Measurements from ENCODE around the gene RASGRP4.
A peak's percentile ranks its signal among the peaks of the same experiment; 100 is the strongest.
"Not testable (repeated sequence)": the region's sequence is repeated elsewhere in the genome, so short reads cannot be mapped to it uniquely, and the experiment has no call there.

Gene RASGRP4

DNA sequence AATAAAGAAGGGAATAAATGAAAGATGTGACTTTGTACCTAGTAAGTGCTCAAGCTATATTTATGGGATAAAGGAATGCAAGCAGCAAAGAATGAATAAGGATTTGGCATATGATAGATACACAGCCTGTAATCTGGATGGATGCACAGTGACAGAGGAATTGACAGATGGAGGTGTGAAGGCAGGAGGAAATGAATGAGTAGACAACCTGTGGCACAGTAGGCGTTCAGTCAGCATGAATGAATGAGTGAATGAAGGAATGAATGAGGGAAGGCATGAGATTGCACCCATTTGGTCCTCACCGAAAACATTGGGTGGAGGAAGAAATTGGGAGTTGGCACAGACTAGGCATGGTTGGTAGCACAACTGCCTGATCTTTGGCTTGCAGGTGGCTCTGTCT, 56.4 kb downstream of the RASGRP4 start:
- Histone ChIP-seq H3K27me3 (peaks cover 0 to 37% of the 10 kb centered on the region in 2 donors), H3K4me1 (peaks cover 0 to 4% (median 0%) of the 10 kb centered on the region in 4 donors), H3K4me3 (no peak overlapping the region), H3K36me3 (no peaks in the 10 kb centered on the region), H3K27ac (no peak overlapping the region), H3K9me3 (no peaks in the 10 kb centered on the region)
- intact Hi-C loops (cut with DNase I; ENCODE audit: low total_unique reads): no loop called here
- TF ChIP-seq, protein P1, sequence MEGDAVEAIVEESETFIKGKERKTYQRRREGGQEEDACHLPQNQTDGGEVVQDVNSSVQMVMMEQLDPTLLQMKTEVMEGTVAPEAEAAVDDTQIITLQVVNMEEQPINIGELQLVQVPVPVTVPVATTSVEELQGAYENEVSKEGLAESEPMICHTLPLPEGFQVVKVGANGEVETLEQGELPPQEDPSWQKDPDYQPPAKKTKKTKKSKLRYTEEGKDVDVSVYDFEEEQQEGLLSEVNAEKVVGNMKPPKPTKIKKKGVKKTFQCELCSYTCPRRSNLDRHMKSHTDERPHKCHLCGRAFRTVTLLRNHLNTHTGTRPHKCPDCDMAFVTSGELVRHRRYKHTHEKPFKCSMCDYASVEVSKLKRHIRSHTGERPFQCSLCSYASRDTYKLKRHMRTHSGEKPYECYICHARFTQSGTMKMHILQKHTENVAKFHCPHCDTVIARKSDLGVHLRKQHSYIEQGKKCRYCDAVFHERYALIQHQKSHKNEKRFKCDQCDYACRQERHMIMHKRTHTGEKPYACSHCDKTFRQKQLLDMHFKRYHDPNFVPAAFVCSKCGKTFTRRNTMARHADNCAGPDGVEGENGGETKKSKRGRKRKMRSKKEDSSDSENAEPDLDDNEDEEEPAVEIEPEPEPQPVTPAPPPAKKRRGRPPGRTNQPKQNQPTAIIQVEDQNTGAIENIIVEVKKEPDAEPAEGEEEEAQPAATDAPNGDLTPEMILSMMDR (IDR thresholded peaks at IDR 0.05): no peak
- no peak for DNase-seq

DNA sequence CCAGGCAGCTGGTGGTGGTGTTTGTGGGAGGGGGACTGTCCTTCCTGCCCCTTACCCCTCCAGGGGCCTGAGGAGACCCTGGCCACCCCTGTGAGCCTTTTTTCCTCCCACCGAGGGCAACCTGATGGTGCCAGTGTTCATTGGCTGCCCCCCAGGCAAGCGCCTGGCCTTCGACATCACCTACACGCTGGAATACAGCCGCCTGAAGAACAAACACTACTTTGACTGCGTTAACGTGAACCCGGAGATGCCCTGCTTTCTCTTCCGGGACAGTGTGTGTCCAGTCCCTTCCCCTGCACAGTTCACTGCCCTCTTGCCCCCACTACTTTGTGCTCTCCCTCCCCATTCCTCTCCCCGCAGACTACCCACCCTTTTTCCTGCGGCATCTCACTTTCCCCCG, 59.0 kb downstream of the RASGRP4 start:
- H3K27me3 ChIP-seq: peaks cover 0 to 50% of the 10 kb centered on the region in 2 donors
- H3K27ac ChIP-seq: no peak overlapping the region
- no peak overlapping the region for H3K4me3 ChIP-seq
- TF ChIP-seq, protein P1 (IDR thresholded peaks at IDR 0.05): no peak
- no peaks in the 10 kb centered on the region for H3K36me3 ChIP-seq
- no peak for DNase-seq
- intact Hi-C loops (cut with DNase I; ENCODE audit: low total_unique reads): no loop called here
- H3K9me3 ChIP-seq: no peaks in the 10 kb centered on the region
- peaks cover 0 to 11% (median 8%) of the 10 kb centered on the region in 4 donors for H3K4me1 ChIP-seq

DNA sequence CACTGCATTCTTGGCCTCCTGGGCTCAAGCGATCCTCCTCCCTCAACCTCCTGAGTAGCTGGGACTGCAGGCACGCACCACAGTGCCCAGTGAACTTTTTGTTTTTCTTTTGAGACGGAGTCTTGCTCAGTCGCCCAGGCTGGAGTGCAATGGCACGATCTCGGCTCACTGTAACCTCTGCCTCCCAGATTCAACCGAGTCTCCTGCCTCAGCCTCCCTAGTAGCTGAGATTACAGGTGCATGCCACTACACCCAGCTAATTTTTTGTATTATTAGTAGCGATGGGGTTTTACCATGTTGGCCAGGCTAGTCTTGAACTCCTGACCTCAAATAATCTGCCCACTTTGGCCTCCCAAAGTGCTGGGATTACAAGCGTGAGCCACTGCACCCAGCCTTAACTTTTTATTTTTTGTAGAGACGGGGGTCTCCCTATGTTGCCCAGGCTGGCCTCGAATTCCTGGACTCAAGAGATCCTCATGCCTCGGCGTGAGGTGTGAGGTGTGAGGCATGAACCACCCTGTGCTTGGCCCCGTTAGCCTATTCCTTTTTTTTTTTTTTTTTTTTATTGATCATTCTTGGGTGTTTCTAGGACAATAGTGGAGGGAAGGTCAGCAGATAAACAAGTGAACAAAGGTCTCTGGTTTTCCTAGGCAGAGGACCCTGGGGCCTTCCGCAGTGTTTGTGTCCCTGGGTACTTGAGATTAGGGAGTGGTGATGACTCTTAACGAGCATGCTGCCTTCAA, 62.9 kb downstream of the RASGRP4 start:
- H3K36me3 ChIP-seq; H3K27ac ChIP-seq; H3K4me3 ChIP-seq; DNase-seq; intact Hi-C loops (cut with DNase I; ENCODE audit: low total_unique reads); H3K9me3 ChIP-seq: not testable (repeated sequence)
- Histone ChIP-seq H3K4me1 (peaks cover 0 to 20% (median 17%) of the 10 kb centered on the region in 4 donors), H3K27me3 (peaks cover 0 to 76% of the 10 kb centered on the region in 2 donors)

DNA sequence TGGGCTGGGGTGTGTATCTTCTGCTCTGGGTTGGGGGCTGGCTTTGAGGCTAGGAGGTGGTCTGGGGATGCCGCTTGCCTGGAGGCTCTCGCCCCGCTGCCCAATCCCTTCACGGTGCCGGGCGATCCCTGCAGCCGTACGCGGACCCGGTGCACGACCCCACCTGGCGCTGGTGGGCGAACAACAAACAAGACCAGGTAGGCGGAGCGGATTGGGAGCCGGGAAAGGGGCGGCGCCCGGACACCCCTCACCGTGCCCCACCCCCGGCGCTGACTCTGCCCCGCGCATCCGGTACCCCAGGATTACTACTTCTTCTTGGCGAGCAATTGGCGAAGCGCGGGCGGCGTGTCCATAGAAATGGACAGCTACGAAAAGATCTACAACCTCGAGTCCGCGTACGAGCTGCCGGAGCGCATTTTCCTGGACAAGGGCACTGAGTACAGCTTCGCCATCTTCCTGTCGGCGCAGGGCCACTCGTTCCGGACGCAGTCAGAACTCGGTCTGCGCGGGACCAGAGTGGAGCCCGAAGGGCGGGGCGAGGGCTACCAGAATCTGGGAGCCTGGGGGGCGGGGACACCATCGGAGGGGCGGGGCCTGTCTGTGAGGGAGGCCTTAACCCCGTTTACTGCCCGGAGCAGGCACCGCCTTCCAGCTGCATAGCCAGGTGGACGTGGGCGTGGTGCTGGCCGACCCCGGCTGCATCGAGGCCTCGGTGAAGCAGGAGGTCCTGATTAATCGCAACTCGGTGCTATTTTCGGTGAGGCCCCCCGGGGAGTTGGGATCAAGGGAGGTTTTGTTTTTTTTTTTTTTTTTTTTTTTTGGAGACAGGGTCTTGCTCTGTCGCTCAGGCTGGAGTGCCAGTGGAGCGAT, 63.7 kb downstream of the RASGRP4 start:
- Histone ChIP-seq H3K27me3 (peaks cover 0 to 75% of the 10 kb centered on the region in 2 donors), H3K27ac (peak overlapping the region in 1 of 2 donors; percentile 33)
- TF ChIP-seq, protein P1 (IDR thresholded peaks at IDR 0.05): no peak

DNA sequence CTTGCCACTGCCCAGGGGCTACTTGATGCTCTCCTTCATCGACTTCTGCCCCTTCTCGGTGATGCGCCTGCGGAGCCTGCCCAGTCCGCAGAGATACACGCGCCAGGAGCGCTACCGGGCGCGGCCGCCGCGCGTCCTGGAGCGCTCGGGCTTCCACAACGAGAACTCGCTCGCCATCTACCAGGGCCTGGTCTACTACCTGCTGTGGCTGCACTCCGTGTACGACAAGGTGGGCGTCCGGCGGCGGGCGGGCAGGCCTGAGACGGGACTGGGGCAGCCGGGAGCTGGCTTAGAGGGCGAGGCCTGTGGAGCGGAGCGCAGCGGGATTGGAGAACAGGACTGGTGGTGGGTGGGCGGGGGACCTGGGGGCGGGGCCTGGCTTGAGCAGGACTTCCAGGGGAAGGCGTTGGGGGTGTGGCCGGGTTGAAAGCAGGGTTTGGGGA, 64.4 kb downstream of the RASGRP4 start:
- peak; percentile 61 to 79 for DNase-seq
- Histone ChIP-seq H3K27ac (no peak overlapping the region), H3K36me3 (no peaks in the 10 kb centered on the region), H3K9me3 (no peaks in the 10 kb centered on the region), H3K27me3 (peaks cover 0 to 72% of the 10 kb centered on the region in 2 donors), H3K4me3 (peak overlapping the region; percentile 39 to 60), H3K4me1 (peaks cover 0 to 20% (median 17%) of the 10 kb centered on the region in 4 donors)
- intact Hi-C loops (cut with DNase I; ENCODE audit: low total_unique reads): no loop called here
- TF ChIP-seq, protein P1 (IDR thresholded peaks at IDR 0.05): peak; percentile 23 to 34

More for the DNA sequence above, 63.7 kb downstream of the RASGRP4 start:
- H3K4me1 ChIP-seq: peaks cover 0 to 20% (median 17%) of the 10 kb centered on the region in 4 donors
- intact Hi-C loops (cut with DNase I; ENCODE audit: low total_unique reads): no loop called here
- H3K4me3 ChIP-seq: peak overlapping the region; percentile 39 to 60
- peak; percentile 72 to 82 for DNase-seq
- H3K36me3 ChIP-seq: no peaks in the 10 kb centered on the region
- no peaks in the 10 kb centered on the region for H3K9me3 ChIP-seq
